Measurements from ENCODE around the gene PSMC3IP.

The PSMC3IP gene

DNA sequence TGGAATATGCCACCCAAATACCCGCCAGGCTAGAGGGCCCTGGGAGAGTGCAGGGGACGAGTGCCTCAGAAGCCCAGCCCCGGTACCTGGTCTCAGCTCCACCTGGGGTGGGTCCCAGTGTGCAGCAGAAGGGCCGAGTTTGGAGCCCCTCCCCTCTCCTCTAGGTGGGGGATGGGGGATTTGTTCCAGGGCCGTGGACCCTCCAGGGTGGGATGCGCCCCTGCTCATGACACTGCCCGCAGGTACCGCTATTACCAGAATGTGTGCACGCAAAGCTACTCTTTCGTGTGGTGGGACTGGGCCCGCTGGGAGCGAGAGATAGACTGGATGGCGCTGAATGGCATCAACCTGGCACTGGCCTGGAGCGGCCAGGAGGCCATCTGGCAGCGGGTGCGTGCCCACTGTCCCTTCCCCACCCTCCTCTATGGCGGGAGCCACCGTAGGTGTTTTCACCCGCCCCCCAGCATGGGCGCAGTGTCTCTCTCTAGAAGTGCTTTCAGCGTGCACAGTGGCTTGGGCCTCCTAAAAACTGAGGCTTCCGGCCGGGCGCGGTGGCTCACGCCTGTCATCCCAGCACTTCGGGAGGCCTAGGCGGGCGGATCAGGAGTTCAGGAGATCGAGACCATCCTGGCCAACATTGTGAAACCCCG, 40.2 kb downstream of the PSMC3IP start:
- no peak for DNase-seq

- DNase-seq, result no peak
These were observed 41.0 kb downstream of the PSMC3IP start for GRCh38 chr17:42536372-42537155.

DNA sequence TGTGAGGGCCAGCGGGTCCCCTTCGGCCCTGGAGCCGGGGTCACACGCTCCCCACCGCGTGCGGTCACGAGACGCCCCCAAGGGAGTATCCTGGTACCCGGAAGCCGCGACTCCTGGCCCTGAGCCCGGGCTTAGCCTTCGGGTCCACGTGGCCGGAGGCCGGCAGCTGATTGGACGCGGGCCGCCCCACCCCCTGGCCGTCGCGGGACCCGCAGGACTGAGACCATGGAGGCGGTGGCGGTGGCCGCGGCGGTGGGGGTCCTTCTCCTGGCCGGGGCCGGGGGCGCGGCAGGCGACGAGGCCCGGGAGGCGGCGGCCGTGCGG, 41.5 kb downstream of the PSMC3IP start, which contains the start of gene NAGLU:
Gene NAGLU (plus strand): TSS at position 194 of the 324 bp plus-strand sequence. CDS start 32 bp downstream, at position 226.
- peak; percentile 41 for DNase-seq

DNA sequence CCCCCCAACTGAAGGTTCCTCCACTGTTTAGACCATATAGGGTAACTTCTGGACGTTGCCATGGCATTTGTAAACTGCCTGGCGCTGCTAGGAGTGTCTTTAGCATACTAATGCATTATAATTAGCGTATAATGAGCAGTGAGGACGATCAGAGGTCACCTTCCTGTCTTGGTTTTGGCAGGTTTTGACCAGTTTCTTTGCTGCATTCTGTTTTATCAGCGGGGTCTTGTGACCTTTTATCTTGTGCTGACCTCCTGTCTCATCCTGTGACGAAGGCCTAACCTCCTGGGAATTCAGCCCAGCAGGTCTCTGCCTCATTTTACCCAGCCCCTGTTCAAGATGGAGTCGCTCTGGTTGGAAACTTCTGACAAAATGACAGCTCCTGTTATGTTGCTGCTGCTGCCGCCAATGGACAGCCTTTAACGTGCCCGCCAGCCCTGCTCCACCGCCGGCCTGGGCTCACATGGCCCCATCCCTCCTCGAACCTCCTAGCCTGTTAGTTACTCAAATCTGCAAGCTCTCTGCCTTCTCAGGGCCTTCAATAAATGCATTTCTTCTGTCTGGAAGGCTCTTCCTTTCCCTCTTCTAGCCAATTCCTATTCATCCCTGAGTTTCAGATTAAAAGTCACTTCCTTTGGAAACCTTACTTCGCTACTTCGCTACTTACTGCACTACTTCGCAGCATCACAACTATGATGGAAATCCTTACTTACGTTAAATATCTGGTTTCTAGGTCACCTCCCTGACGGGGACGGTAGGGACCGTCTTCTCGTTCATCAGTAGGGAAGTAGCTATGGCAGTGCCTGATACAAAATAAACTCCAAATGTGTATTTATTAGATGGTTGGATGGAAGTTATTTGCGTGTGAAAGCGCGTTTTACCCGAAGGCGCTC, 42.1 kb downstream of the PSMC3IP start:
- DNase-seq, result no peak

- no peak for DNase-seq
These were observed 45.8 kb downstream of the PSMC3IP start for GRCh38 chr17:42531455-42532354.

GRCh38 chr17:42530952-42531454, 46.5 kb downstream of the PSMC3IP start:
- no peak for DNase-seq

DNA sequence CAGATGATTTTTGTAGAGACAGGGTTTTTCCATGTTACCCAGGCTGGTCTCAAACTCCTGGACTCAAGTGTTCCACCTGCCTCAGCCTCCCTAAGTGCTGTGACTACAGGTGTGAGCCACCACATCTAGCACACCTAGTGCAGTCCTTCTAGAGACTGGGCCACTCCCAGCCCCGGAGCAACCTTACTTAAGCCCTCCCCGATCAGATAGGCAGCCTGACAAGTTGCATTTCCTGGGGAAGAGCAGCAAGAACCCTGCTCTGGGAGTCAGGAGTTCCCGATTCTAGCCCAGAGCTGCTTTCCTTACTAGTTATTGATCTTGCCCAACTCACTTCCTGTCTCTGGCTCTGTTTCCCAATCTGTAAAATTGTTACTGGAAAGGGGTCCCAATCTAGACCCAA, 48.5 kb downstream of the PSMC3IP start:
- no peak for DNase-seq

GRCh38 chr17:42527932-42528331, 49.6 kb downstream of the PSMC3IP start:
- no peak for DNase-seq

- no peak for DNase-seq
These were observed 51.5 kb downstream of the PSMC3IP start for GRCh38 chr17:42526031-42526444.

DNA sequence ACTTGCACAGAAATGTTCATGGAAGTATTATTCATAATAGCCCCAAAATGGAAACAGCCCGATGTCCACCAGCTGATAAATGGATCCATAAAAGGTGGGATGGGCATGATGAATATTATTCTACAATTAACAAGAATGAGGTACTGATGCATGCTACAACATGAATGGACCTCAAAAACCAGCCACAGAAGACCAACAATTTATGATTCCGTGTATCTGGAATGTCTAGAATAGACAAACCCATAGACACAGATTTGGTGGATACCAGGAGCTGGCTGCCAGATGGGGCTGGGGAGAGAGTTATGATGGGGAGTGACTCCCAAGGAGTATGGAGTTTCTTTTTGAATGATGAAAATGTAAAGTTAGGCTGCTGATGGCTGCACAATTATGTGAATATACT, 52.3 kb downstream of the PSMC3IP start:
- no peak for DNase-seq

- no peak for DNase-seq
These were observed 54.7 kb downstream of the PSMC3IP start for GRCh38 chr17:42522798-42523278.

All from NCI-H2029 treated with DMSO at 0.1 percent for 48 hours (cell line).